Epidermal melanocyte (primary cell): ENCODE measurements around the gene HLA-DPA1.

ENCODE experiments used
- DNase-seq: peaks from one replicate; pipeline ENCODE4 v3.0.0; 2011; ENCODE audit warnings: low spot score; ENCODE audit not compliant: insufficient read length

HLA-DPA1 gene

GRCh38 chr6:33088931-33089620, 15.6 kb upstream of the HLA-DPA1 start:
- no peak for DNase-seq

GRCh38 chr6:33088258-33088930, 14.9 kb upstream of the HLA-DPA1 start:
- no peak for DNase-seq

GRCh38 chr6:33085627-33086026, 12.2 kb upstream of the HLA-DPA1 start:
- no peak for DNase-seq

GRCh38 chr6:33082702-33083101, 9.3 kb upstream of the HLA-DPA1 start:
- peak; percentile 28 for DNase-seq

GRCh38 chr6:33081098-33081824, 7.8 kb upstream of the HLA-DPA1 start:
- DNase-seq: no peak

GRCh38 chr6:33080127-33081089, 7.0 kb upstream of the HLA-DPA1 start:
- DNase-seq: peak; percentile 34

- DNase-seq: no peak
Observed at GRCh38 chr6:33079580-33079979, 6.1 kb upstream of the HLA-DPA1 start.

- no peak for DNase-seq
Observed at GRCh38 chr6:33078919-33079521, 5.6 kb upstream of the HLA-DPA1 start.

GRCh38 chr6:33078442-33078841, 5.0 kb upstream of the HLA-DPA1 start:
- DNase-seq: no peak

GRCh38 chr6:33077908-33078307, 4.5 kb upstream of the HLA-DPA1 start:
- no peak for DNase-seq

- DNase-seq: no peak
Observed at GRCh38 chr6:33076406-33076934, 3.0 kb upstream of the HLA-DPA1 start.

- DNase-seq: peak; percentile 83
Observed at GRCh38 chr6:33075568-33076405, 2.3 kb upstream of the HLA-DPA1 start, which contains the start of gene HLA-DPB1. TSS of gene HLA-DPB1 (plus strand) at chr6:33075990. CDS start at chr6:33076042, 52 bp downstream.

- no peak for DNase-seq
Observed at GRCh38 chr6:33075208-33075567, 1.7 kb upstream of the HLA-DPA1 start.

- DNase-seq: no peak
Observed at GRCh38 chr6:33072508-33073100, 845 bp downstream of the HLA-DPA1 start.

- no peak for DNase-seq
Observed at GRCh38 chr6:33071569-33071968, 1.9 kb downstream of the HLA-DPA1 start.

GRCh38 chr6:33070909-33071308, 2.5 kb downstream of the HLA-DPA1 start:
- DNase-seq: no peak

- DNase-seq: no peak
Observed at GRCh38 chr6:33069021-33069738, 4.3 kb downstream of the HLA-DPA1 start.

GRCh38 chr6:33066917-33067521, 6.4 kb downstream of the HLA-DPA1 start:
- DNase-seq: no peak
